GM19438 (cell line): Measurements from ENCODE around the gene HEG1.

ENCODE experiments used
- ATAC-seq: cut with Tn5 transposase; IDR thresholded peaks from one replicate; pipeline ENCODE4 v1.9.1; 2021; ENCODE audit warnings: low read depth; ENCODE audit not compliant: unreplicated experiment

HEG1 gene

DNA sequence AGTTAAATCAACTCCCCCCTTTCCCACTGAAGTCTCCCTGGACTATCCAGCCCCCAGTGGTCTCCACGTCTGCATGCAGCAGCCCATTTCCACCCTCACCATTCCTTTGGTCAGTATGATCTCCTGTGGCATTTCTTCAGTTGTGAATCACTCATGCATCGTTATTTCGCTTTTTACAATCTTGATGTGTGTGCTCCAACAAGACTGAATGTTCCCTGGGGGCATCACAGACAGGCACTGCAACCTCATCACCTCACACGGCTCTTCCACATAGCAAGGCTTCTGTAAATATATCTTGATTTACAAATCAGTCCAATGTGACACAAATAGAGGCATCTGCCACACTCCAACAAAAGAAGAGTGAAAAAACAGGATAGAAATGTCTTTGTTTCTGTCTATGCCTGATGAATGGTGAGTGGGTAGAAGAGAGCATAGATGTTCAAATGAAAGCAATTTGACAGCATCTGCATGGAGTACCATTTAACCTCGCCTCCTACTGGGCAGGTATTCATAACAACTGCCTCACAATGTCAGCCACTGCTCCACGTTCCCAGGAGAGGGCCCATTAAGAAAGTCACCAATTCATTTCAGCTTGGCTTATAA is 5.2 kb downstream of the HEG1 start:
- no peak for ATAC-seq

GRCh38 chr3:125048282-125048681 is 7.5 kb downstream of the HEG1 start:
- ATAC-seq = no peak

- ATAC-seq = no peak
These were observed 9.8 kb downstream of the HEG1 start for GRCh38 chr3:125045965-125046364.

GRCh38 chr3:125045194-125045593 is 10.6 kb downstream of the HEG1 start:
- no peak for ATAC-seq

DNA sequence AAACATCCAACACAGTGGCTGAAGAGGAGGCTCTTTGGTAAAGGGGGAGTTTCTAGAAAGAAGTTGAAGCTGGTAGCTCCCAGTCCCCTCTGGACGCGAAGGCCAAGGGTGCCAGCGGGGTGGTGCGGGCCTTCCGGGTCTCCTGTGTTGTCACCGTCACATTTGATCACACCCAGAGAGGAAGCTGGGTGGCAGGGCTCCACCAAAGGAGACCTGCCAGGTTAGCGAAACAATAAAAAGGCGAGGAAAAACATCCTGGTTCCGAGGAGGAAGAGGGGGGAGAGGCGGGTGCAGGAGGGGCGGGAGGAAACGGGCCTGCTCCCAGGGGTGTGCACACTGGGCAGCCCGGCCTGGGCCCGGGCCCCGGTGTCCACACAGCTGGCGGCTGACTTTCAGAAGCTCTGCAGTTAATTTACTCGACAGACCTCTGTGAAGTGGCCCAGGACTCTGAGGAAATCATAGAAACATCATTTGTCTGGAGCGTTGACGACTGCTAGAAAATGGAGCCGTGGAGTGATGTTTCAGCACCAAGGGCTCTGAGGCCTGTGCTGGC is 12.1 kb downstream of the HEG1 start:
- ATAC-seq = no peak

GRCh38 chr3:125042725-125043406 is 12.9 kb downstream of the HEG1 start:
- no peak for ATAC-seq

- no peak for ATAC-seq
These were observed 16.4 kb downstream of the HEG1 start for GRCh38 chr3:125039131-125040100.

DNA sequence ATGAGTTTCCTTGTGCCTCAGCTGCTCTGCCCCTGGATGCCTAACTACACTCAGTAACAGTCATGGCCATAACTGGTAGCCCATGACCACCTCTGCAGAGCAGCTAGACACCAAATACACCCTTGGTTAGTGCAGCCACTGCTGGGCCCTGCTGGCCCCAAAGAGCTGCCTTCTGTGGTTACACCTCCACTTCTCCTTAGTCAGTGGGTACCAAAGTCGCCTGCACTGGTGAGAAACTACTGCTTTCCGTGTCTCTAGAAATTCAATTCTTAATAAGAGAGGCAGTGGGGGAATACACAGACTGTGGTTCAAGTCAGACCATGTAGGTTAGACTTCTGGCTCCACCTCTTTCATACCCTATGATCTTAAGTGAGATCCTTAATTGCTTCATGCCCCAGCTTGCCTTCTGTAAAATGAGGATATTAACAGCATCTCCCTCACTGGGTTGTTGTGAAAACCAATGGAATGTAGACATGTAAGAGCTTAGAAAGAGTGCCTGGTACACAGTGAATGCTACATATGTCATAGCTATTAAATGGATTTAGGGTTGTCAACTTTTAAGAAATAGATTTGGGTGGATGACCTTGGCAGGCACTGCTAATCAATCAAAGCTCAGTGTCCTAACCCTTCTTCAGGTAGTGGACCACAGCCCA is 18.2 kb downstream of the HEG1 start:
- ATAC-seq = no peak

GRCh38 chr3:125035217-125035616 is 20.6 kb downstream of the HEG1 start:
- no peak for ATAC-seq

GRCh38 chr3:125033616-125034015 is 22.2 kb downstream of the HEG1 start:
- ATAC-seq = no peak

DNA sequence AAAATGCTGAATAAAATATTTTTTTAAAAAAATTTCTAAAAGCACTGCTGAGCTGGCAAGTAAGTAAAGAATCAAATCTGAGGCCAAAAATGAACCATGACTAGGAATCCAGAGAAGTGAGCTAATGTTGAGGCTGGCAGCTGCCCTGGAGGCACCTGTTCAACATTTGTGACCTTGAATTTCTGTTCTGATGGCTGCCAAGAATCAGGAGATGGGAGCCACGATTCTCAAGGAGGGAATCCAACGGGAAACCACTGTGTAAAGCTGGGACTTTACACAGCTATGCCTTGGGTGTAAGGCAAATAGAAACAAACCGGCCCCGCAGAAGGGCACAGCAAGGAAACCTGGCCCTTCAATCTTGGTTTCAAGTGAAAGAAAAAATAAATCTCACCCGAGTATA is 22.7 kb downstream of the HEG1 start:
- no peak for ATAC-seq

GRCh38 chr3:125032683-125033082 is 23.1 kb downstream of the HEG1 start:
- no peak for ATAC-seq

GRCh38 chr3:125032100-125032643 is 23.6 kb downstream of the HEG1 start:
- ATAC-seq = no peak

DNA sequence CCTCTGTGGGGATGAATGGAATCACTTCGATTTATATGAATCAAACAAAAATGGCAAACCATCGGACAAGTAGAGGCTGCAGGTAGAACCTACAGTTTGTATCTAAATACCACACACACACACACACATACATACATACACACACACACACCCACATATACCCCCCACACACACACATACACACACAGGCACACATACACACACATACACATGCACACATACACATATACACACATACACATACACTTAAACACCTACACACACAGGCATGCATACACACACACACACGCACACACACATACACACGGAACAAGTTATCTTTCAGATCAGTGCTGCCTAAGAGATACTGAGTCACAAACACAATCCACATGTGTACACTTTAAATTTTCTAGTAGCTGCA is 24.3 kb downstream of the HEG1 start:
- no peak for ATAC-seq

GRCh38 chr3:125028657-125029056 is 27.1 kb downstream of the HEG1 start:
- ATAC-seq = no peak

- no peak for ATAC-seq
These were observed 30.2 kb downstream of the HEG1 start for GRCh38 chr3:125025642-125026041.

DNA sequence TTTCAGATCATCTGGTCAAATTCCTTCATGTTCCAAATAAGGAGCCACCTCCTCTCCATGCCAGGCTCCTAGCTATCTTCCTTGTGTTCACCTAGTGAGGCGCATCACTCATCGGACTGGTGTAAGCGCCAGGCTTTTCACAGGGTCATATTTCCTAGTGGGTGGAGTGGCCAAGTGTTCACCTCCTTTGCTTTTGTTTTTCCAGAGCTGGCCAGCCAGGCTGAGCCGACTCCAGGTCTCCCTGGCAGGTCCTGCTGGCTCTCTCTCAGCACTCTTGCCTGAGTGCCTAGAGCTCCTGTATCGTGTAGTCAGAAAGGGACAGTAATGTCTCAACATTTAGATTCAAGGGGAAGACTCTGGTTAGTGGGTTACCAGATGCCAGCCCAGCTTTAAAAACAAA is 31.0 kb downstream of the HEG1 start:
- no peak for ATAC-seq

- no peak for ATAC-seq
These were observed 31.8 kb downstream of the HEG1 start for GRCh38 chr3:125023833-125024555.

- ATAC-seq = no peak
These were observed 33.6 kb downstream of the HEG1 start for GRCh38 chr3:125022206-125022605.

- no peak for ATAC-seq
These were observed 36.5 kb downstream of the HEG1 start for GRCh38 chr3:125019271-125019670.
